ENCODE results near the gene MYH14.
A peak's percentile ranks its signal among the peaks of the same experiment; 100 is the strongest.
"Not testable (repeated sequence)": the region's sequence is repeated elsewhere in the genome, so short reads cannot be mapped to it uniquely, and the experiment has no call there.

Gene MYH14

DNA sequence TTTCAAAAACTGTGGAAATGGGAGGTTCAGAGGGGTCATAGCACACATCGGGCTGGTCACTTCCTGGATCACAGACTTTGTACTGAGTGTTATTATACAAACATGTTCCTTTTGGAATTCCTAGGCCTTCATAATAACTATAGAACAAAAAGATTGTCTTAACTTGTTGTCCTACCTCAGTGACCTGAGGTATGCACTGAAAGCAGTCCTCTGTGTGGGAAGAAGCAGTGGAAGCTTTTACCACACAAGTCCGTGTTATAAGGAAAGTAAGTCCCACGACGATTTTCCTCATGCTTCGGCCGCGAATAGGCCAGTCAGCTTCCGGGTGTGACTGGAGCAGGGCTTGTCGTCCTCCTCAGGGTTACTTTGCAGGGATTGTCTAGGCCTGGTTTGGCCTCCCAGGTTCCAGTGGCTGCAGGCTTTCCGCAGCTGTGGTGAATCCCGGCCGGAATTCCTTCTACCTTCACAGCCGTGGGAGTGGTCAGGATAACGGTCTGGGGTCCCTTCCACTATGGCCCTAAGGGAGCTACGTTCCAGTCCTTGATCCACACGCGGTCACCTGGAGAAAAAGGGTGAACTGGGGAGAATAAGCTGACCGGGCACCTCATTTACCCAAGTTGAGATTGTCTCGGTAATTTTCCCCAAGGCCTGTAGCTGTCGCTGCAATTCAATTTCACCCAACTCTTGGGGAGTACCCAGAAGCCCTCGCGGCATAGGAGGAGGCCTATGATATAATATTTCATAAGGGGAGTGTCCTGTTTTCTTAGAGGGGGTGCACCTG, 146.0 kb downstream of the MYH14 start:
- TF ChIP-seq, protein P1, sequence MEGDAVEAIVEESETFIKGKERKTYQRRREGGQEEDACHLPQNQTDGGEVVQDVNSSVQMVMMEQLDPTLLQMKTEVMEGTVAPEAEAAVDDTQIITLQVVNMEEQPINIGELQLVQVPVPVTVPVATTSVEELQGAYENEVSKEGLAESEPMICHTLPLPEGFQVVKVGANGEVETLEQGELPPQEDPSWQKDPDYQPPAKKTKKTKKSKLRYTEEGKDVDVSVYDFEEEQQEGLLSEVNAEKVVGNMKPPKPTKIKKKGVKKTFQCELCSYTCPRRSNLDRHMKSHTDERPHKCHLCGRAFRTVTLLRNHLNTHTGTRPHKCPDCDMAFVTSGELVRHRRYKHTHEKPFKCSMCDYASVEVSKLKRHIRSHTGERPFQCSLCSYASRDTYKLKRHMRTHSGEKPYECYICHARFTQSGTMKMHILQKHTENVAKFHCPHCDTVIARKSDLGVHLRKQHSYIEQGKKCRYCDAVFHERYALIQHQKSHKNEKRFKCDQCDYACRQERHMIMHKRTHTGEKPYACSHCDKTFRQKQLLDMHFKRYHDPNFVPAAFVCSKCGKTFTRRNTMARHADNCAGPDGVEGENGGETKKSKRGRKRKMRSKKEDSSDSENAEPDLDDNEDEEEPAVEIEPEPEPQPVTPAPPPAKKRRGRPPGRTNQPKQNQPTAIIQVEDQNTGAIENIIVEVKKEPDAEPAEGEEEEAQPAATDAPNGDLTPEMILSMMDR (IDR thresholded peaks at IDR 0.05; ENCODE audit: control insufficient read depth, extremely low read depth, insufficient read depth), result no peak
- no peak overlapping the region for H3K4me3 ChIP-seq (ENCODE audit: low read depth, low read length)
- no peak for DNase-seq (ENCODE audit: low read depth)

DNA sequence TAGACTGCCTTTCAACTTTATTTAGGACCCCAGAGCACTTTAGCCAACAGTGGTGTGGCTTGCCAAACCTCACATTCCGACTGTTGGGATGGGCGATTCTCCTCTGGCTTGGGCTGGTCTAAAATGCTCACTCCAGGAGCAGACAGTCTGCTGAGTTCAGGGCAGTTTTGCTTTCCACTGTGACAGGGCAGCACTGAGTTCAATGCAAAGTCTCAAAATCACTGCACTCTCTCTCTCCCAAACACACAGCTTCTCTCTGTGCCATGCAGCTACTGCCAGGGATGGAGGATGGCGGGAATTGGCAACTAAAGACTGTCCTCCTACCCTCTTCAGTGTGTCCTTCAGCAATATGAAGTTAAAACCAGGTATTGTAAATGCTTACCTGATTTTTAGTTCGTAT, 148.8 kb downstream of the MYH14 start:
- H3K4me3 ChIP-seq (ENCODE audit: low read depth, low read length), result no peak overlapping the region
- no peak for DNase-seq (ENCODE audit: low read depth)
- TF ChIP-seq, protein P1 (IDR thresholded peaks at IDR 0.05; ENCODE audit: control insufficient read depth, extremely low read depth, insufficient read depth), result no peak

DNA sequence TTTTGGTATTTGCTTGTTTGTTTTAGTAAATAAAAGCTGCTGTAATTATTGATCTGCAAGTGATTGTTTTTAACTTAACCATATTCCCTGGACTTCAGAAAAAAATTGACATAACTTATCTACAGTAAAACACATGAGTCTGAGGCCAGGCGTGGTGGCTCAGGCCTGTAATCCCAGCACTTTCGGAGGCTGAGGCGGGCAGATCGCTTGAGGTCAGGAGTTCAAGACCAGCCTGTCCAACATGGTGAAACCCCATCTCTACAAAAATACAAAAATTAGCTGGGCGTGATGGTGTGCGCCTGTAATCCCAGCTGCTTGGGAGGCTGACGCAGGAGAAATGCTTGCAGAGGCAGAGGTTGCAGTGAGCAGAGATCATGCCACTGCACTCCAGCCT, 150.1 kb downstream of the MYH14 start:
- not testable (repeated sequence) for H3K4me3 ChIP-seq (ENCODE audit: low read depth, low read length); DNase-seq (ENCODE audit: low read depth)

DNA sequence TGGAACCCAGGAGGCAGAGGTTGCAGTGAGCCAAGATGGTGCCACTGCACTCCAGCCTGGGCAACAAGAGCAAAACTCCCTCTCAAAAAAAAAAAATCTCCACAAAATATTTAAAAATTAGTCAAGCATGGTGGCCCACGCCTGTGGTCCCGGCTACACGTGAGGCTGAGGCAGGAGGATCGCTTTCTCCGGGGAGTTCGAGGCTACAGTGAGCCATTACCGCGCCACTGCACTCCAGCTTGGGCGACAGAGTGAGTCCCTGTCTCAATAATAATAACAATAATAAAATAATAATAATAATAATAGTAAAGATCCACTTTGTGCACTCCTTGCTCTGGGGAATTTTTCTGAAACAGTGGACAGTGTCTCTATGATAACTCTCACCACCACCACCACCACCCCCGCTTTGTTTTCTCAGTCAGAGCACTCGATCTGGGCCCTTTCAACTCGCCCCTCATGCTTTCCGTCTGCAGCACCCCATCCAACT, 153.3 kb downstream of the MYH14 start:
- TF ChIP-seq, protein P1 (IDR thresholded peaks at IDR 0.05; ENCODE audit: control insufficient read depth, extremely low read depth, insufficient read depth), result no peak
- no peak overlapping the region for H3K4me3 ChIP-seq (ENCODE audit: low read depth, low read length)
- no peak for DNase-seq (ENCODE audit: low read depth)

DNA sequence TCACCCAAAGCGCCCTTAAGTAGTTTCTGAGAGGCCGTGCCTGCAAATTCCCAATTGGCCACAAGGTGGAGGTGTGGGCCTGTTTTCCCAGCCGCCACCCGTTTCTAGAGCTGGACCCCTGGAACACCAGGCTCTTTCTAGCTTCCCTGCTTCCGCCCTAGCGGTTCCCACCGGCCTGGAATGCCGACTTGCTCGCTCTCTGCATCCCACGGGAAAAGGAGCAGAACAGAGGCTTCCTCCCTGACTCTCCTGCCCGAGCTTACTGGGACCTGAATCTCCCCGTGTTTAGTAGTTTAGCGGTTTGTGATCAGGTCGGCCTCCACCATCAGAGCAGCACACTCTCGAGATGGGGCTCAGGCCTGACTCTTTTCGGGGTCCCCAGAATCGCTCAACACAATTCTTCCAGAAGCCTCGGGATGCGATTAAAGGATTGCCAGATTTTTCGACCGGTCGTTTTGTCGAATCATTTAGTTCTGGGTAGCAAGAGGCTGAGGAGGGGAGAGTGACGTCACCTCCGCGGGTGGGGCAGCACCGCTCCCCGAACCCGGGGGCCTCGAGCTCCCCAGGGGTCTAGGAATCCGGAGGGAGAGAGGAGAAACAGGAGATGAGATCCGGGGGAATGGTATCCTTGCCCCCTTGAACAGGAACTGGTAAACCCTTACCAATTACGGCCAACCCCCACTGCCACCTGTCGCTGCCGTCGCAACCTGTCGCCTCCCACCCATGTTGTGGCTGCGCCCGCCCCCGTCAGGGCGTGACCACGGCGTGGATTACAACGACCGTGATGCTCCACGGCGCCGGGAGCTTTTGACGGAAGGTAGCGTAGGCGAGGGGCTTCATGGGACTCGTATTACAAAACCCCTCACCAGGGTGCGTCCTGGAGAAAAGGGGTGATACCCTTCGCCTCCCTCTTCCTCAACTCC, 154.0 kb downstream of the MYH14 start:
- TF ChIP-seq, protein P1 (IDR thresholded peaks at IDR 0.05; ENCODE audit: control insufficient read depth, extremely low read depth, insufficient read depth), result peak; percentile 62
- DNase-seq (ENCODE audit: low read depth), result no peak
- no peak overlapping the region for H3K4me3 ChIP-seq (ENCODE audit: low read depth, low read length)

DNA sequence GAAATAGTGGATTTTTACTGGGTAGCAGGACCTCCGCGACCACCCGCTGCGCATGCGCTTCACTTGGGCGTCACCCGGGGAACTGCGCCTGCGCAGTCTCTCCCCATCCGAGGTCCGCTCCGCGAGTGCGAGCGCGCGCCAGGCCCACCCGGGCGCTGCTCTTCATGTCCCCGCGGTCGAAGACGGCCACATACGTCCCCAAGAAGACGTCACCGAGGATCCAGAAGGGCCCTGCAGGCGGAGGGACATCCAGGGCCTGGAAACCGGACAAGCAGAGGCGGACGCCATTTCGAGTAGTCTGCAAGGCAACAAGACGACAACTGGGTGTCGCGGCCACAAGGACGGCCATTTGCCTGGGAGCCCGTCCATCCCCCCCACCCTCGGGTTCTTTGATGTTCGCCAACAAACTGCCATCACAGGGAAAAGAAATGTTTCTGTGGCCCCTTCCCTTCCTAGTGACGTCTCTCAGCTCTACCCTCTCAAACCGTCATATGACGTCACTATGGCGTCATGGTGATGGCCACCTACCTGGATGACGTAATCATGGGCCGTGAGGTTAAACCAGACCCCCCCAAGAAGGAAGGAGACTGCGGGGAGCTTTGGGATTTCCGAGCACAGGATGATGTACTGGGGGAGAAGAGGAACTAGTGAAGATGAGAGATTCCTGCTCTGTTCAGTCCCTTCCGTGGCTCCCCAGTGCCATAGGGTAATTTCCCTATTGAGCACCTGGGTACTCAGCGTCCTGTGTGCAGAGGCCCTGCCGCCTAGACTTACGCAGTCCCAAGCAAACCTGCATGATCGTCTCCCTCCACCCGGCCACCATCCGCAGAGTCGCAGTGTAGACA, 155.3 kb downstream of the MYH14 start:
- H3K4me3 ChIP-seq (ENCODE audit: low read depth, low read length), result no peak overlapping the region
- TF ChIP-seq, protein P1 (IDR thresholded peaks at IDR 0.05; ENCODE audit: control insufficient read depth, extremely low read depth, insufficient read depth), result no peak
- DNase-seq (ENCODE audit: low read depth), result no peak
